ENCODE data around the gene PRDM16. TPM values are rescaled to one million over a fixed set of nuclear protein-coding genes. Genes with fewer than 3 reads are reported as not detected.

PRDM16 gene
- total and polyA plus RNA-seq, 2 of the 4 experiments (the other 2 are of a cell fraction): 0.02 TPM; not detected in 1

DNA sequence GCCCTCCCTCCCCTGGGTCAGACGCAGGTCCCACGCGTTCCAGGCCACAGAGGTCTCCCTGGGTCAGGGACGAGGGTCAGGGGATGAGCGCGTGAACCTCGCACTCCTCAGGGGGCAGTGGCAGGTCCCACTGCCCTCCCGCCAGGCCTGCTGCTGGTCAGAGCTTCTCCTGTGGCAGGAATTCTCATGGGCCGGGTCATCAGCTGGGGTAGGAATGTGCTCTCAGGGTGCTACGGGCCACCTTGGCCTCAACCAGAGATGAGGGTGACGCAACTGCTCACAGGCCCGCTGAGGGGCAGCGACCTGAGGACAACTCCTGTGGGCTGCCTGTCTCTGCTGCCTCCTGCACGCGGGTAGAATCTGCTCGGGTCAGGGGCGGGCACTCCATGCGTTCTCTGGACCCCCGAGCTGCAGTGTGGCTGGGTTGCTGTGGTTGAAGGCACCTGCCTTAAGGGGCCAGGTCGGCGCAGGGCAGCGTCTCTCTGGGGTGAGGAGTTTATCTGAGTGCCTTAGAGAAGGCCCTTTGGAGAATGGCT lies 128.8 kb downstream of the PRDM16 start:
- no peak overlapping the region for H2AK5ac ChIP-seq (ENCODE audit: low read depth, low read length)
- H3K14ac ChIP-seq (replicated peaks; ENCODE audit: low read depth, low read length): no peak overlapping the region
- H3K9ac ChIP-seq (ENCODE audit: low read depth, low read length): no peak overlapping the region
- H3K9me1 ChIP-seq (ENCODE audit: insufficient read depth, low read length): no peaks in the 10 kb centered on the region
- H3K27me3 ChIP-seq (ENCODE audit: control insufficient read depth, insufficient read depth, low read length): no peaks in the 10 kb centered on the region
- H4K91ac ChIP-seq (ENCODE audit: insufficient read depth, low read depth, low read length): no peak overlapping the region
- H3K9me3 ChIP-seq (ENCODE audit: control insufficient read depth, insufficient read depth, low read length): peaks cover 49% of the 10 kb centered on the region
- no peak overlapping the region for H3K27ac ChIP-seq (ENCODE audit: insufficient read depth, low read length)
- H2AK9ac ChIP-seq (replicated peaks; ENCODE audit: low read depth, low read length, poor library complexity): no peak overlapping the region
- BruUV-seq (replicated peaks): no TSS peak
- ATAC-seq (ENCODE audit: low read depth) (no peak), DNase-seq (no peak)
- no peak overlapping the region for H3K4me3 ChIP-seq (ENCODE audit: insufficient read depth, low read depth, low read length)
- intact Hi-C loops (cut with micrococcal nuclease): no loop called here
- H3K23ac ChIP-seq (ENCODE audit: low read depth, low read length): no peak overlapping the region
- dilution Hi-C loops (cut with HindIII; ENCODE audit: low sequenced_read_pairs, unreplicated experiment): no loop called here
- H2BK5ac ChIP-seq (ENCODE audit: low read depth, low read length, poor library complexity, severe bottlenecking): no peak overlapping the region
- no peak overlapping the region for H3K4ac ChIP-seq (ENCODE audit: low read depth, low read length)
- H4K8ac ChIP-seq (ENCODE audit: low read depth in 2 of 2, low read length in 2 of 2): no peak overlapping the region
- TF ChIP-seq MAZ (IDR thresholded peaks at IDR 0.05; ENCODE audit: borderline replicate concordance, low read depth, low read length) (no peak), MAFK (IDR thresholded peaks at IDR 0.05; ENCODE audit: low read depth, low read length) (no peak), CTCF (conservative IDR thresholded peaks at IDR 0.05; ENCODE audit: low read depth, low read length) (no peak), FOS (IDR thresholded peaks at IDR 0.05; ENCODE audit: low read depth, low read length) (no peak), RCOR1 (IDR thresholded peaks at IDR 0.05; ENCODE audit: insufficient replicate concordance, low read length) (no peak), NFE2L2 (IDR thresholded peaks at IDR 0.05; ENCODE audit: low read depth, low read length) (no peak), RAD21 (IDR thresholded peaks at IDR 0.05; ENCODE audit: low read length) (no peak), POLR2A (IDR thresholded peaks at IDR 0.05; ENCODE audit: low read depth, low read length) (no peak), CHD1 (IDR thresholded peaks at IDR 0.05; ENCODE audit: low read depth, low read length) (no peak), CEBPB (IDR thresholded peaks at IDR 0.05; ENCODE audit: low read depth, low read length) (no peak), ELK1 (IDR thresholded peaks at IDR 0.05; ENCODE audit: borderline replicate concordance, low read depth, low read length) (no peak)
- H2BK120ac ChIP-seq (ENCODE audit: low read depth, low read length): no peak overlapping the region
- no peaks in the 10 kb centered on the region for H4K20me1 ChIP-seq (ENCODE audit: insufficient read depth, low read length)
- no peak overlapping the region for H3K56ac ChIP-seq (ENCODE audit: extremely low read depth, insufficient read depth, low read length)
- H2BK15ac ChIP-seq (ENCODE audit: low read depth, low read length): no peak overlapping the region
- no peaks in the 10 kb centered on the region for H3K4me1 ChIP-seq (ENCODE audit: control insufficient read depth, insufficient read depth, low read length)
- no peak overlapping the region for H3K4me2 ChIP-seq (ENCODE audit: low read depth, low read length)
- no peaks in the 10 kb centered on the region for H3K79me1 ChIP-seq (ENCODE audit: low read depth in 1 of 2, low read length in 2 of 2)
- no peaks in the 10 kb centered on the region for H3K36me3 ChIP-seq (ENCODE audit: control insufficient read depth, insufficient read depth, low read length)
- ChIA-PET POLR2A (ENCODE audit: unreplicated experiment) (no interaction called here), CTCF (no interaction called here)
- in situ Hi-C loops (cut with MboI; ENCODE audit: low sequenced_read_pairs): no loop called here
- 59% methylated on average over 5 of the region's 22 CpGs; no CpG with 5 or more reads in 1 of the 2 experiments for WGBS, 2 experiments (ENCODE audit: extremely low coverage in 2 of 2, insufficient read length in 1 of 2)
- no peak overlapping the region for H3K18ac ChIP-seq (ENCODE audit: low read depth, low read length)
- no peak overlapping the region for H2AFZ ChIP-seq (replicated peaks; ENCODE audit: low read length, poor library complexity)
- no peak overlapping the region for H2BK20ac ChIP-seq (ENCODE audit: low read depth, low read length)
- H4K5ac ChIP-seq (ENCODE audit: low read depth, low read length): no peak overlapping the region
